SKM-1 treated with dmso at 0.1 percent for 144 hours (cell line): ENCODE results near the gene STEAP1B.
"Not testable (repeated sequence)": the region's sequence is repeated elsewhere in the genome, so short reads cannot be mapped to it uniquely, and the experiment has no call there.

Experiments used
- DNase-seq: peaks from one replicate; lab custom pipeline; 2025; ENCODE audit not compliant: unreplicated experiment; lab: John Stamatoyannopoulos, UW

STEAP1B gene

GRCh38 chr7:22457471-22457870 lies 42.5 kb downstream of the STEAP1B start:
- DNase-seq = no peak

- DNase-seq = no peak
Measured at GRCh38 chr7:22454446-22454845, 45.5 kb downstream of the STEAP1B start.

- DNase-seq = no peak
Measured at GRCh38 chr7:22452960-22453558, 46.9 kb downstream of the STEAP1B start.

- no peak for DNase-seq
Measured at GRCh38 chr7:22452142-22452959, 47.6 kb downstream of the STEAP1B start.

GRCh38 chr7:22450013-22450412 lies 50.0 kb downstream of the STEAP1B start:
- DNase-seq = not testable (repeated sequence)

- no peak for DNase-seq
Measured at GRCh38 chr7:22447762-22448161, 52.2 kb downstream of the STEAP1B start.

GRCh38 chr7:22447008-22447407 lies 53.0 kb downstream of the STEAP1B start:
- no peak for DNase-seq

- no peak for DNase-seq
Measured at GRCh38 chr7:22445853-22446252, 54.1 kb downstream of the STEAP1B start.

- no peak for DNase-seq
Measured at GRCh38 chr7:22445140-22445743, 54.7 kb downstream of the STEAP1B start.

- no peak for DNase-seq
Measured at GRCh38 chr7:22444181-22444971, 55.6 kb downstream of the STEAP1B start.

- no peak for DNase-seq
Measured at GRCh38 chr7:22443370-22444180, 56.4 kb downstream of the STEAP1B start.

GRCh38 chr7:22442882-22443369 lies 57.1 kb downstream of the STEAP1B start:
- DNase-seq = no peak

GRCh38 chr7:22442187-22442881 lies 57.7 kb downstream of the STEAP1B start:
- DNase-seq = no peak

GRCh38 chr7:22441157-22441556 lies 58.8 kb downstream of the STEAP1B start:
- no peak for DNase-seq

GRCh38 chr7:22438994-22439393 lies 61.0 kb downstream of the STEAP1B start:
- no peak for DNase-seq

- not testable (repeated sequence) for DNase-seq
Measured at GRCh38 chr7:22436552-22436951, 63.4 kb downstream of the STEAP1B start.

GRCh38 chr7:22435720-22436119 lies 64.3 kb downstream of the STEAP1B start:
- no peak for DNase-seq

- no peak for DNase-seq
Measured at GRCh38 chr7:22435105-22435504, 64.9 kb downstream of the STEAP1B start.

- DNase-seq = no peak
Measured at GRCh38 chr7:22433710-22434460, 66.1 kb downstream of the STEAP1B start.
